NOMO-1 treated with dmso at 0.1 percent for 144 hours (cell line): ENCODE results near the gene BTBD16.

Experiments
- DNase-seq: peaks from one replicate; lab custom pipeline; 2025; ENCODE audit not compliant: unreplicated experiment; lab: John Stamatoyannopoulos, UW

The BTBD16 gene

DNA sequence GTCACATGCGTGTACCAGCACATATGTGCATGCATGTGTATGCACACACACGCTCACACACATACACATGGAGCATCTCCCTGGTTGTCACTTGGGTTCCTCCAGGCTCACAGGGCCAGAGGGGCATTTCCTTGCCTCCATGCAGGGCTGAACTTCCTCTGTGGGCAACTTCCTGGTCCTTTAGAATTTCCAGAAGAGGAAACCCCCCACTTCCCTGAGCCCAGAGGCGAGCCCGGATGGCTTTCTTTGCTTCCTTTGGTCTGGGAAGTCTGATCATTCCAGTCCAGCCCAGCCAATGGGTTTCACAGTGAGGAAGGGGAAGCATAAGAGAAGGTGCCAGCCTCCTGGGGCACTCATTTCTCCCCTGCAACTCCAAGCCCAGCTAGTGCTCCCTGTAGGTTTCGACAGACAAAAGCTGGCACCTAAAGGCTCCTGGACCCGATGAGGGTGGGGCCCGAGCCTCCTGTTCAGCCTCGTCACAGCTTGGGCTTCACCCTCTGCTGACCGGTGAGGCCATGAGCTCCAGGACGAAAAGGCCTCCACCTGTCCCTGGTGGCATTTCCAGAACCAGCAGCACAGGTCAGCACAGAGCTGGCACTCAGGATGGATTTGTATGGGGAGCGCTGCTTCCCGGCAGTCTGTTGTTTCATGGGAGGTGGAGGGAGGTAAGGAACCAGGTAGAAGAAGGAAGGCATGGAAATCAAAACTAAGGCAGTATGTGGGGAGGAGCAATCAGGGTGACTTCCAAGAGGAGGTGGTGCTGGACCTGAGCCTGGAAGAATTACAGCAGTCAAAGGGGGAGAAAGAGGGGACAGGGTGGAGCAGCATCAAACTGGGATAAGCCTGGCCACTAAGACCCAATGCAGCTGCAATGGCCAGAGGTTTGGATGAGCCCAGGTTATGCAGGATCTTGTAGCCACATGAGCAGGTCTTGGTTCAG, 23.7 kb downstream of the BTBD16 start:
- no peak for DNase-seq

DNA sequence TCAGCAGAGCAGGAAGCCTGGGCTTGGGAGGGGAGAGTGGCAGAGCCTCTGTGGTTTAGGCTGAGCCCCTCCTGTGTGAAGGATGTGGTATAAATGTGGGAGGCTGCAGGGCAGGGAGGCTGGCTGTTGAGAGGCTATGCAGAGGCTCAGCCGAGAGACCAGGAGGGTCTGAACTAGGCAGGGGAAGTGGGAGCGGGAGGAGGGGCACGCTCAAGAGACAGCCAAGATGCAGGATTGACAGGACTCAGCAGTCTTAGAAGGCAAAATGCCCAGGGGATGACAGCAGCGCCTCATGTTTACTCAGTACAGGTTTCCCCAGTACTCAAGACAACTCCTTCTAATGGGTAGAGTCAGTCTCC, 24.3 kb downstream of the BTBD16 start:
- no peak for DNase-seq

DNA sequence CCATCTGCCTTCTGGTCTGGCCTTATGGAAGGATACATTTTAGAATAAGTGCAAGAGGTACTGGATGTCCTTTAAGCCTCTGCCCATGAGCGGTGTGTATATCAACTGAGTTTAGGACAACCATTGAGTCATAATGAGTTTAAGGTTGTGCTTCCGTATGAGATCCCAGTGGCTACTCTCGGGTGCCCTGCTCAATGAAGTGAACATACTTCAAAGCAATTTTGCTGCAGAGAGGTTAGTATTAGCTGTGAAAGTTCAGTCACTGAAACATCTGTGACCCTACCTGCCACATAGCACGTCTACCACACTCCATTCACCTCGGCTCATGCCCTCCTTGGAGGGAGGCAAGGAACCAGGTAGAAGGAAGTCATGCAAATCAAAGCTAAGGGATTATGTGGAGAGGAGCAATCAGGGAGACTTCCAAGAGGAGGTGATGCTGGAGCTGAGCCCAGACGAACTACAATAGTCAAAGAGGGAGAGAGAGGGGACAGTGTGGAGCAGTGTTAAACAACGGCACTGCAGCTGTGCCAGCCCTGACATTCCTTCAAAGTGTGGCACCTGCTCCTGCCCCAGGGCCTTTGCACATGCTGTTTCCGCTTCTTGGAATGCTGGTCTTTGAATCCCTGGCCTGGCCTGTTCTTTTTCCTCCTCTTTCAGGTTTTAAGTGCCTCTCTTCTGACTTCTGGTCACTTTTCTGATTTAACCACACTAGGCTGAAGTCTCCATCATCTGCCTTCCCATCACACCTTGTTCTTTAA, 25.4 kb downstream of the BTBD16 start:
- DNase-seq = no peak

DNA sequence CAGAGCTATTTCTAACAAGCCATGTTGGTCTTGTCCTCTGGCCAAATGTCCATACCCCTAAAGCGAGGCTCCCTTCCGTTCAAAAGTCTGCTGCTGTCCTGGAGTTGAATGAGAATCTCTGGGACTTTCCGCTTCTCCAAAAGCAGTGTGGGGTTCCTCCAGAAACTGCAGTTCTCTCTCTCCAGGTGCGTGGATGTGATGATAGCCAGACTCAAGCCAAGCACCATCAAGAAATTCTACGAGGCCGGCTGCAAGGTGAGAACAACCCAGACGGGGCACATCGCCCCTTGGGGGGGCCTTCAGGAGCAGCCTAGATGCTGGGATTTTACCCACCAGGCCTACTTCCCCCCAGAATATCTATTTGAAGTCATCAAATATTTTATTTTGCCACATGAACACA, 26.5 kb downstream of the BTBD16 start:
- DNase-seq = no peak

- DNase-seq = no peak
Measured at GRCh38 chr10:122298206-122298597, 27.1 kb downstream of the BTBD16 start.

DNA sequence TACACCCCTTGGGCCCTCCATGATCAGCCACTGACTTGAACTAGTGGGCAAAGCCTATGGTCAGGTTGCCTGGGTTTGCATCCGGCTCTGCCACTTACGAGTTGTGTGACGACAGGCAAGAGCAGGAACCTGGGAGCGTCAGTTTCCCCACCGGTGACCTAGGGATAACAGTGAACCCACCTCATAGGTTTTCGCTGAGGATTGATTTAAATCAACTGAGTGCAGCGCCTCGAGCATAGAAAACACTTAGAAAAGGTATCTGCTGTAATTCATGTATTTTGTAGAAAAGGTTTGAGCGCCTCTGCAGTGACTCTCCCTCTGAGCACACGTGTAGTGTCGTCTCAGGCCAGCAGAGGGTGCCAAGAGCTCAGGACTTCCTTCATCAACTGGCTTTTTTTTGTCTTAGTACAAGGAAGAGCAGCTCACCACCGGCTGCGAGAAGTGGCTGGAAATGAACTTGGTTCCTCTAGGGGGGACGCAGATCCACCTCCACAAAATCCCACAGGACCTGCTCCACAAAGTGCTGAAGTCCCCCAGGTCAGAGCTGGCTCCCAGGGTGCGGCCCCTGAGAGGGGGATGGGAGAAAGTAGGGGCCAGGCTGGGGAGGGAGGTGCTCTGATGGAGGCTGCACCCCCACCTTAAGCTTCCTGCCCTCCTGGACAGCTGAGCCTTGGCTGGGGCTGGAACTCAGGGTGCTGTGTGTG, 27.7 kb downstream of the BTBD16 start:
- DNase-seq = peak; percentile 58

DNA sequence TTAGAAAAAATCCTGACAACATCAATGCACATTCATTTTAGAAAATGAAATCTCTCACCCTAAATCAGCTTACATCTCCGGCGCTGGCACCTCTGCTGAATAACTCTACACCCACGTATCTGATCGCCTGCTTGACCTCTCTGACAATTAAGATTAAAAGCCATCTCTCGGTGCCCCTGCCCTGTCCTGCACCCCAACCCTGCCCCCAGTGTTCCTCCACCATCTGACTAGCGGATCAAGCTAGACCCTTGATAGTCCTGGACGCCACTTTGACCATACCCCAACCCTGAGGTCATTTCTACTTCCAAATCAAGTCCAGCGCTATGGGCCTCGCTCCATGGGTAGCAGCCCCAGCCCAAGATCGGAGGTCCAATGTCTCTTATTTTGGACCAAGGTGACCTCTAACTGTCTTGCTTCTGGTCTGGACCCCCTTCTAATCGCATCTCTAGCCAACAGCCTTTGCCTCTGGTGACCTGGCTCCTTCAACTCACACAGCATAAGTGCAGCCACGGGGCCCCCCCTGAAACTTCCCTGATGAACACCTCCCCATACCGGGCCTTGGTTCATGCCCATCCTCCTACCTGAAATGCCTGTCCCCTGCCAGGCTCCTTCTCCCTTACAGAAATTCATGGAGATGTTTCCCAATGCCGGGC, 28.5 kb downstream of the BTBD16 start:
- DNase-seq = no peak

- DNase-seq = no peak
Measured at GRCh38 chr10:122301055-122301810, 30.1 kb downstream of the BTBD16 start.

GRCh38 chr10:122301811-122302115, 30.7 kb downstream of the BTBD16 start:
- no peak for DNase-seq

- no peak for DNase-seq
Measured at GRCh38 chr10:122302315-122302714, 31.2 kb downstream of the BTBD16 start.

- DNase-seq = no peak
Measured at GRCh38 chr10:122303271-122304053, 32.4 kb downstream of the BTBD16 start.

- no peak for DNase-seq
Measured at GRCh38 chr10:122304054-122304579, 33.0 kb downstream of the BTBD16 start.

DNA sequence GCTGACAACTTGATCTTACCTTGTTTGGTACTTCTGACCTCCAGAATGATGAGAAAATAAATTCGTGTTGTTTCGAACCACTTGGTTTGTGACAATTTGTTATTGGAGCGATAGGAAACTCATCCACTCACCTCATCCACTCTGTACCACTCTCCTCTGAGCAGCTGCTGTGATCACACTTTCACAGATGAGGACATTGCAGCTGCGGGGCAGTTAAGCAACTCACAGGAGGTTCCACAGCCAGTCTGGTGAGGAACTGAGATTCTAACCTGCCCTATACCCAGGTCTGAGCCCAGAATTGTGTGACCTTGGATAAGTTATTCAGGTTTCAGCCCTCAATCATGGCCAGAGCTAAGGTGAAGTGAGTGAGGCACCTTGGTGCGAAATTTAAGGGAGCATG, 35.2 kb downstream of the BTBD16 start:
- DNase-seq = no peak

GRCh38 chr10:122306744-122307143, 35.6 kb downstream of the BTBD16 start:
- no peak for DNase-seq

DNA sequence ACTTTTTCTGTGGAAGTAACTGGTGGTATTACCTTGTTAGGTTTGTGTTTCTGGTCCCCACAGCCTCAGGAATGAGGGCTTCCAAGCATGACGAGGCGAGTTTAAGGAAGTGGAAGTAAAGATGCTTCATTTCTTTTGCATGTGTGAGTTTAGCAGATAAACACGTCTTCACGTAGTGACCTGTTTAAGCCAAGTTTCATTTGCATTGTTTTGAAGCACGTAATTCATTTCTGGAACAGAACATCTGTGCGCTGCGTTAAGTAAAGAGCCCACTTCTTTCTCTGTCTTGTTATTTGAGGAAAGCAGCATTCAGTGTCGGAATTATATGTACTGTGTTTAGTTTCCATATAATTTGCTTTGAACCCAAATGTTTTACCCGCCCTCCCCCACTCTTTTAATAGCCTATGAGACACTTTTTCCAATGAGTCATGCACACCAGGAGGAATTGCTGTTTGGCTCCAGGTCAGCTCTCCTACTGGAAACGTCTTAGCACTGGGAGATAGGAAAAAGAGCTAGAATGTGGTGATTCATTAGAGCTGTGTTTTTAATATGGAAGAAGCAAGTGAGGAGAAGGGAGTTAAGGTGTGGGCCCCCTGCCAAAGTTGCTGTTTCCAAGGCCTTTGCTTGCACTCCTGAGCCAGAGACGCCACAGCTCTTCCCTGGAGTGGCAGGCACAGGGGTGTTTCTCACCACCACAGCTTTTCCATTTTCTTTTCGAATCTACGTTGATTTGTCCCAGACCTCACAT, 36.7 kb downstream of the BTBD16 start:
- no peak for DNase-seq

- no peak for DNase-seq
Measured at GRCh38 chr10:122308417-122309141, 37.5 kb downstream of the BTBD16 start.

DNA sequence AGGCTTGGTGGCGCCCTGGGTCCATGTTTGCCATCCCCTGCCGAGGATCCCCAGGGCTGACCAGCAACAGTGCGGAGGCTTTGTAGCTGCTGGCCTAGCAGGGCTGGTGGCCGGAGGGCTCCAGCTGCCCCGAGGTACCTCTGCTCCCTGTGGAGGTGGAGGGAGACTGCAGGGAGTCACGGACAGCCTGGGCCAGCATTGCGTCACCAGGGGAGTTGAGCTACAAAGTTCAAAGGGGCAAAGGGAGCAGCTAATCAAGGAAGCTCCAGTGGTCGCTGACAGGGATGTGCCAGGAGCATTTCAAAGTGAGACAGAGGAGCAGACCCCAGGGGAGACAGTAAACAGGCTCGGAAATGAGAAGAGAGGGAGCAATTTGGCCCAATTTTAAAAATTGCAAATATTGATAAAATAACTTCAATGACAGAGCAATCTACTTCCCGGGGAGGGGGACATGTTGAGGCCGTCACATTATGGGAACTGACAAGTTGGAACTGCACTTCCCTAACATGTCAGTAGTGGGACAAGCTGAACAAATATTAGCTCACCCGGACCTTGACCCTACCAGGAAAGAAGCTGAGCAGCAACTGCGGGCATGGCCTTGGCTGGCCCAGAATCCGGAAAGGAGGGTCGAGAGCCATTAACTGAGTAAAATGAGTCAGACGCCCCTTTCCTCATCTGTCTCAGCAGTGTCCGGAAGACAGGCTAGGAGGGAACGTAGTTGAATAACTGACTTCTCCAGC, 39.4 kb downstream of the BTBD16 start:
- DNase-seq = no peak

- DNase-seq = no peak
Measured at GRCh38 chr10:122311051-122311410, 39.9 kb downstream of the BTBD16 start.
